K562 (cell line): ENCODE data around the gene RPH3AL. TPM values are rescaled to one million over a fixed set of nuclear protein-coding genes. Genes with fewer than 3 reads are reported as not detected.

Source experiments
- ATAC-seq: fragments of 200-7000 bp; cut with Tn5 transposase; 3 replicates; pipeline ENCODE4 v1.9.1; 2020; ENCODE audit warnings: moderate library complexity
- BruUV-seq: library from RNA; stranded (reverse); fragments of 400-500 nt; replicated peaks from 2 replicates; lab custom pipeline; 2021; lab: Mats Ljungman, UMichigan
- CTCF ChIA-PET: fragments of 300-600 bp; formaldehyde crosslinking; extraction: SDS; loops from one replicate; lab custom pipeline; 2021; ENCODE audit warnings: low intra/inter-chr PET ratio; lab: Yijun Ruan, JAX
- POLR2A ChIA-PET: fragments of 300-600, 350-650 bp; sonication (Branson Sonifier 250); formaldehyde crosslinking; extraction: SDS; loops from one replicate; lab custom pipeline; 2021; ENCODE audit warnings: antibody characterized with exemption, inconsistent platforms; lab: Yijun Ruan, JAX
- DNase-seq, 4 experiments: peaks; one replicate each; pipeline versions ENCODE4 v3.0.0 to v3.0.0-alpha.2; 2011 to 2018; ENCODE audit warnings: low spot score in 3 of 4, mixed read lengths in 3 of 4; ENCODE audit errors: extremely low read depth in 1 of 4
- FAIRE-seq: peaks from 2 replicates; lab custom pipeline; 2011; peaks lifted over from hg19 to GRCh38; lab: Jason Lieb, UNC
- H2AFZ ChIP-seq: 2 replicates; pipeline ENCODE4 v1.6.0; 2011; ENCODE audit warnings: low read depth, low read length, control low read depth, inconsistent platforms
- H3K27ac ChIP-seq: fragments of 200-600 bp; 3 replicates; pipeline ENCODE4 v1.8.0; 2011; ENCODE audit warnings: low read depth, mild to moderate bottlenecking, control low read depth, inconsistent platforms, low read length, moderate library complexity, mixed read lengths; ENCODE audit errors: extremely low read depth
- H3K27me3 ChIP-seq, 2 experiments: fragments of 300-600 bp in 1 of 2; 2 replicates in 1 of 2; 3 replicates in 1 of 2; pipeline versions ENCODE4 v1.6.0 to v1.8.0; 2011; ENCODE audit warnings: inconsistent platforms in 2 of 2, low read length in 2 of 2, mild to moderate bottlenecking in 1 of 2, mixed read lengths in 1 of 2, moderate library complexity in 1 of 2; ENCODE audit not compliant: control insufficient read depth in 2 of 2, insufficient read depth in 2 of 2
- H3K36me3 ChIP-seq: fragments of 300-600 bp; 3 replicates; pipeline ENCODE4 v1.8.0; 2011; ENCODE audit warnings: mild to moderate bottlenecking, low read length, inconsistent platforms; ENCODE audit not compliant: control insufficient read depth, insufficient read depth
- H3K4me1 ChIP-seq, 2 experiments: fragments of 200-600 bp in 1 of 2; replicated peaks in 1 of 2; 2 replicates in 1 of 2; 3 replicates in 1 of 2; pipeline versions ENCODE4 v1.5.1 to v1.8.0; 2011; ENCODE audit warnings: inconsistent platforms in 2 of 2, low read length in 2 of 2, mild to moderate bottlenecking in 1 of 2, mixed read lengths in 1 of 2, moderate library complexity in 1 of 2; ENCODE audit not compliant: control insufficient read depth in 2 of 2, insufficient read depth in 2 of 2
- H3K4me2 ChIP-seq: 2 replicates; pipeline ENCODE4 v1.6.1; 2011; ENCODE audit warnings: low read length, control low read depth, inconsistent platforms, mixed read lengths; ENCODE audit not compliant: insufficient read depth
- H3K4me3 ChIP-seq: fragments of 200-600 bp; sonication (generic), shearing (Covaris generic); 2 replicates; pipeline ENCODE4 v1.5.1; 2016; ENCODE audit warnings: control low read depth, inconsistent platforms
- H3K79me2 ChIP-seq: fragments of 200-600 bp; 3 replicates; pipeline ENCODE4 v1.8.0; 2011; ENCODE audit warnings: low read length, inconsistent platforms; ENCODE audit not compliant: control insufficient read depth, insufficient read depth
- H3K9ac ChIP-seq, 2 experiments: 2 replicates each; pipeline versions ENCODE4 v1.6.0 to v1.6.1; 2011; ENCODE audit warnings: low read depth in 2 of 2, low read length in 2 of 2, control low read depth in 1 of 2, inconsistent platforms in 1 of 2, mild to moderate bottlenecking in 1 of 2, mixed read lengths in 1 of 2; ENCODE audit not compliant: insufficient read depth in 1 of 2
- H3K9me1 ChIP-seq: one replicate; pipeline ENCODE4 v1.6.0; 2011; ENCODE audit warnings: inconsistent platforms, mild to moderate bottlenecking, low read length, moderate library complexity; ENCODE audit not compliant: control insufficient read depth, insufficient read depth
- H3K9me3 ChIP-seq: replicated peaks from 2 replicates; pipeline ENCODE4 v1.5.1; 2011; ENCODE audit warnings: low read depth, low read length, inconsistent platforms; ENCODE audit not compliant: control insufficient read depth, insufficient read depth
- H4K20me1 ChIP-seq: replicated peaks from 2 replicates; pipeline ENCODE4 v1.6.1; 2011; ENCODE audit warnings: low read length, inconsistent platforms, mixed read lengths; ENCODE audit not compliant: control insufficient read depth, insufficient read depth
- ARID3B ChIP-seq: fragments of 250-450 bp; sonication (Bioruptor Pico); IDR thresholded peaks from 2 replicates; pipeline ENCODE4 v1.4.0; 2020; ENCODE audit warnings: borderline replicate concordance
- ATF2 ChIP-seq: sonication (generic); formaldehyde crosslinking; IDR thresholded peaks from 2 replicates; pipeline ENCODE4 v1.8.1; 2022; ENCODE audit warnings: missing genetic modification reagents
- BRF2 ChIP-seq: IDR thresholded peaks from 3 replicates; pipeline ENCODE4 v1.6.1; 2011; ENCODE audit warnings: borderline replicate concordance, mild to moderate bottlenecking; ENCODE audit not compliant: insufficient read length, insufficient read depth
- ETV1 ChIP-seq: fragments of 450-650 bp; conservative IDR thresholded peaks from 2 replicates; pipeline ENCODE4 v1.6.1; 2016; ENCODE audit warnings: missing genetic modification characterization, control low read depth, low read depth, missing compliant biosample characterization
- GABPA ChIP-seq: fragments of 200-800 bp; sonication (Bioruptor generic); conservative IDR thresholded peaks from 2 replicates; pipeline ENCODE4 v1.6.1; 2016; ENCODE audit warnings: low read depth, missing genetic modification characterization, missing compliant biosample characterization
- HDGF ChIP-seq: fragments of 450-650 bp; IDR thresholded peaks from 2 replicates; pipeline ENCODE4 v1.6.1; 2016
- KAT8 ChIP-seq: fragments of 450-650 bp; IDR thresholded peaks from 2 replicates; pipeline ENCODE4 v1.6.1; 2016; ENCODE audit warnings: low read depth, mild to moderate bottlenecking
- MYNN ChIP-seq, 2 experiments: sonication (generic); formaldehyde crosslinking in 1 of 2; IDR thresholded peaks; 2 replicates each; pipeline versions ENCODE4 v1.5.0 to v1.6.1; 2016 to 2020; ENCODE audit warnings: antibody characterized with exemption in 1 of 2, missing genetic modification reagents in 1 of 2
- TAF1 ChIP-seq: IDR thresholded peaks from 2 replicates; pipeline ENCODE4 v1.6.1; 2011; ENCODE audit warnings: mild to moderate bottlenecking, low read length, moderate library complexity; ENCODE audit not compliant: insufficient read depth, control insufficient read depth, severe bottlenecking; ENCODE audit errors: extremely low read depth
- TBP ChIP-seq: optimal IDR thresholded peaks from 2 replicates; pipeline ENCODE3; 2011; ENCODE audit warnings: low read depth, low read length, improper control_type of control experiment
- THRB ChIP-seq: fragments of 450-650 bp; formaldehyde crosslinking; conservative IDR thresholded peaks from 2 replicates; pipeline ENCODE4 v1.4.0; 2022; ENCODE audit warnings: mild to moderate bottlenecking, missing genetic modification characterization
- ZBTB34 ChIP-seq: fragments of 250-450 bp; sonication (Bioruptor Pico); IDR thresholded peaks from 2 replicates; pipeline ENCODE4 v1.8.0; 2021; ENCODE audit warnings: mild to moderate bottlenecking, moderate library complexity
- ZC3H11A ChIP-seq: IDR thresholded peaks from 2 replicates; pipeline ENCODE4 v1.6.1; 2012; ENCODE audit warnings: low read depth, low read length, improper control_type of control experiment
- ZNF316 ChIP-seq: fragments of 450-650 bp; IDR thresholded peaks from 2 replicates; pipeline ENCODE4 v1.6.1; 2016
- ZNF436 ChIP-seq: fragments of 250-450, 450-650 bp; sonication (Bioruptor Pico); formaldehyde crosslinking; IDR thresholded peaks from 2 replicates; pipeline ENCODE4 v1.7.0; 2020; ENCODE audit warnings: mild to moderate bottlenecking
- WGBS: fragments of 100-300 bp; shearing (Covaris generic); methylation state at CpG from one replicate; pipeline ENCODE4 v1.1.6; 2016; ENCODE audit warnings: low coverage, mixed read lengths; ENCODE audit not compliant: insufficient coverage; ENCODE audit errors: missing lambda C conversion rate; 5-methylcytosine and 5-hydroxymethylcytosine counted together
- in situ Hi-C: fragments of 300-500 bp; cut with MboI; formaldehyde crosslinking; loops from 4 replicates; pipeline ENCODE4 v1.15.0; 2018; ENCODE audit warnings: inconsistent platforms, mixed read lengths
- intact Hi-C: fragments of 100-400 bp; cut with micrococcal nuclease; formaldehyde crosslinking; loops from 2 replicates; pipeline ENCODE4 v1.14.2; 2022
- polyA plus RNA-seq, 8 experiments: library from polyadenylated mRNA; depleted of rRNA in 4 of 8; stranded (reverse) in 5 of 8; unstranded in 3 of 8; fragments of >200 nt; fragmentation: Nextera tagmentation in 2 of 8; fragmentation: Illumina TruSeq in 1 of 8; extraction: Ambion mirVana in 2 of 8; extraction: Trizol in 1 of 8; gene quantifications; 2 replicates each; pipeline versions ENCODE4 v1.2.1 to v1.2.3, GENCODE V29; 2011 to 2014; ENCODE audit warnings: inconsistent platforms in 1 of 8, missing spikeins in 1 of 8
- total RNA-seq, 7 experiments: library from RNA; depleted of rRNA in 6 of 7; stranded (reverse); fragments of >200 nt in 6 of 7; fragmentation: Illumina TruSeq in 2 of 7; extraction: Trizol in 2 of 7; gene quantifications; 2 replicates each; pipeline versions ENCODE4 v1.2.1 to v1.2.3, GENCODE V29; 2011 to 2021; ENCODE audit warnings: low replicate concordance in 1 of 7

Gene RPH3AL
- total and polyA plus RNA-seq, 9 of the 15 experiments (the other 6 are each of a cell fraction or from before 2014, with no cell fraction given) = 0.18 to 1.7 (median 0.39) TPM

- 10% methylated on average over 22 of the region's 32 CpGs for WGBS
- intact Hi-C loops = no loop called here
- Histone ChIP-seq H3K27me3 (peaks cover 0 to 27% of the 10 kb centered on the region in 2 experiments; a peak in 2 of 5 replicates), H3K4me2 (no peak overlapping the region), H3K4me3 (no peak overlapping the region), H3K27ac (no peak overlapping the region), H3K79me2 (no peaks in the 10 kb centered on the region), H4K20me1 (no peaks in the 10 kb centered on the region), H3K9ac (no peak overlapping the region), H3K9me1 (no peaks in the 10 kb centered on the region), H3K4me1 (no peaks in the 10 kb centered on the region), H2AFZ (no peak overlapping the region), H3K36me3 (no peaks in the 10 kb centered on the region), H3K9me3 (no peaks in the 10 kb centered on the region)
- in situ Hi-C loops = no loop called here
- no peak for FAIRE-seq
- no TSS peak for BruUV-seq
- ChIA-PET CTCF (no interaction called here), POLR2A (no interaction called here)
- no peak for TF ChIP-seq ZC3H11A
- no peak for TF ChIP-seq BRF2
- no peak for TF ChIP-seq ETV1 (tag)
- TF ChIP-seq THRB (CRISPR knock-in tag) = no peak
- no peak for TF ChIP-seq KAT8
- no peak for TF ChIP-seq HDGF
- no peak for TF ChIP-seq ATF2
- no peak for TF ChIP-seq ZBTB34 (CRISPR knock-in tag)
- no peak for TF ChIP-seq TAF1
- TF ChIP-seq MYNN (IDR thresholded peaks at IDR 0.05) = no peak
- no peak for TF ChIP-seq MYNN (CRISPR knock-in tag; IDR thresholded peaks at IDR 0.05)
- no peak for TF ChIP-seq ARID3B
- TF ChIP-seq GABPA (tag) = no peak
- TF ChIP-seq TBP = no peak
- TF ChIP-seq ZNF436 (CRISPR knock-in tag) = no peak
- TF ChIP-seq ZNF316 = no peak
- no peak for DNase-seq
- no peak for ATAC-seq
Measured at GRCh38 chr17:179781-180380, 172.7 kb downstream of the RPH3AL start.
